T-helper 17 cell (primary cell): ENCODE results near the gene FRMD4B. TPM values are rescaled to one million over a fixed set of nuclear protein-coding genes. Genes with fewer than 3 reads are reported as not detected.
A peak's percentile ranks its signal among the peaks of the same experiment; 100 is the strongest.

Experiments
- ATAC-seq: fragments of 150-1000 bp; cut with Tn5 transposase; 2 replicates; pipeline ENCODE4 v1.10.0; 2021; ENCODE audit warnings: mild to moderate bottlenecking, moderate library complexity
- DNase-seq, 3 donors: peaks; one replicate each; pipeline versions ENCODE4 v3.0.0 to v3.0.0-alpha.2; 2020 to 2021
- H3K9me3 ChIP-seq: one replicate; pipeline ENCODE4 v1.7.0; 2013; ENCODE audit warnings: low read length, mild to moderate bottlenecking; ENCODE audit not compliant: control insufficient read depth, poor library complexity, severe bottlenecking
- H3K27ac Mint-ChIP-seq: one replicate; pipeline ENCODE4 v1.8.0; 2022; ENCODE audit warnings: mild to moderate bottlenecking, moderate library complexity, mixed read lengths
- H3K27me3 Mint-ChIP-seq: one replicate; pipeline ENCODE4 v1.8.0; 2022; ENCODE audit warnings: mixed read lengths
- H3K36me3 Mint-ChIP-seq: one replicate; pipeline ENCODE4 v1.8.0; 2022; ENCODE audit warnings: low read depth, mixed read lengths
- H3K4me1 Mint-ChIP-seq: one replicate; pipeline ENCODE4 v1.8.0; 2022; ENCODE audit warnings: mild to moderate bottlenecking, mixed read lengths
- H3K4me3 Mint-ChIP-seq: one replicate; pipeline ENCODE4 v1.8.0; 2022; ENCODE audit warnings: mild to moderate bottlenecking, moderate library complexity, mixed read lengths
- total RNA-seq, 4 donors: library from RNA in 2 of 4; stranded (reverse) in 2 of 4; gene quantifications; one replicate each; pipeline ENCODE4 v1.2.3 and lab custom pipeline; 2022 to 2026

Gene FRMD4B
- total RNA-seq, 2 donors from 2014 or later = 25.6 to 36.6 TPM

DNA sequence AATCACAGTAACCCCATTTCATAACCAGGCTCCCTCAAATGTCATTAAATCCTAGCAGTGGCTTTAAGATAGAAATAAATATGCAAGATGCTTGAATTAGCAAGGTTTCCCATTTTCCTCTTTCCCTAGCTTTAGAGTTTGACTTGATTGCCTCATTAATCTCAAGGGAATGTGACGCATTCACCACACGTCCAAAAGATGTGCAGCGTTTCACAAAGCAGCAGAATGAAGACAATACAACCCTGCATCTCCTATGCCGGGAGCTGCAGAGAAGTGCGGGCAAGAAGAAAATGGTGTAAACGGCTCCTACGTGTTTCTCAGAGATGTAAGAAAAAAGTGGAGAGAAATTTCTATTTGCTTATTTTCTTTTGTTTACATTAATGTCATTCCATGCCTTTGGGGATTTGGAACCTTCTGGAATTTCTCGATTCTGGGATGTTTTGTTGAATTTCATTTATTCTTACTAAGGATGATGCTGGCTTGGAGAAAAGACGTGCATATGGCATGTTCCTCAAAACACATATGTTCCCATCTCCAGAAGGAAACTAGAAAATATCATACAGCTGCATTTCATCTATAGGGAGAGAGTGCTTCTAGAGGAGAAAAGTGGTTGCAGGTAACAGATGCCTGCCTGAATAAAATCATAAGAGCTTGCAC, 27.8 kb upstream of the FRMD4B start:
- Mint-ChIP-seq H3K4me3 (no peak overlapping the region), H3K27ac (no peak overlapping the region), H3K27me3 (peaks cover 27% of the 10 kb centered on the region), H3K4me1 (peaks cover 9% of the 10 kb centered on the region), H3K36me3 (peaks cover 3% of the 10 kb centered on the region)
- DNase-seq = no peak
- no peak for ATAC-seq
- no peaks in the 10 kb centered on the region for H3K9me3 ChIP-seq

DNA sequence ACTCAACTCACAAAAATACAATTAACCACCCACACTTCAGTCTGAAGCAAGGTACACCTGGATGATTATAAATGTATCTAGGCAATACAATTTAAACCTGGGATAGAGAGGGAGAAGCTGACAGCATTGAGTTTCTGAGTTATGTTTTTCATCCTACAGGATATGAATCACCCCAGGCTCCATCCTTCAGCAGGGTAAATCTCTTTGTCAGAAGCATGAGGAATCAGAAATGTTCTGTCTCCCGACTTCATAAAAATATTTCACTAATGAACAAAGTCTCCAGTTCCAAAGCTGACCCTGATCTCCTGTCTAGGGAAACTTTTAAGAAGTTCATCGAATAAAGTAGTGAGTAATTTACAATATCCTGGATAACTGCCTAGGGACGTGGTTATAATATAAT, 25.5 kb upstream of the FRMD4B start:
- ATAC-seq = no peak
- no peak overlapping the region for H3K27ac Mint-ChIP-seq
- peaks cover 9% of the 10 kb centered on the region for H3K4me1 Mint-ChIP-seq
- peaks cover 5% of the 10 kb centered on the region for H3K36me3 Mint-ChIP-seq
- H3K4me3 Mint-ChIP-seq = no peak overlapping the region
- peaks cover 37% of the 10 kb centered on the region for H3K27me3 Mint-ChIP-seq
- DNase-seq = no peak
- H3K9me3 ChIP-seq = no peaks in the 10 kb centered on the region

DNA sequence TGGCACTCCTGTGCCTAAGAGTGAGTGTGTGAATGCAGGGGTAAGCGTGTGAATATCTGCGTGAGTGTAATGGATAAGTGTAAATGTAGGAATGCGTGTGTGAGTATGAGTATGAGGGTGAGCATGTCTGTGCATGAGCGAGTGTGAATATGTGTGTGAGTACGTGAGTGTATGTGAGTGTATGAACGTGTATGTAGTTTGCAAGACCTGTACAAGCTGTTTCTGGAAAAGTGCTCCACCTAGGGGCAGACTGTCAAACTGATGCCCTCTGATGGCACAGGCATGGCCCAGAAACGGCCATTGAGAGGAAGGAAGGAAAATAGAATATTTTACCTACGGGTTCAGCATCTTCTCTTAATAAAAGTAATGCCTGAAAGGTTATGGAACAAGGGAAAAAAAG, 24.4 kb upstream of the FRMD4B start:
- peak; percentile 89 for ATAC-seq
- H3K4me1 Mint-ChIP-seq = peaks cover 9% of the 10 kb centered on the region
- DNase-seq = peak; percentile 16 to 47 (median 22)
- H3K27me3 Mint-ChIP-seq = peaks cover 40% of the 10 kb centered on the region
- H3K4me3 Mint-ChIP-seq = no peak overlapping the region
- no peak overlapping the region for H3K27ac Mint-ChIP-seq
- peaks cover 5% of the 10 kb centered on the region for H3K36me3 Mint-ChIP-seq
- no peaks in the 10 kb centered on the region for H3K9me3 ChIP-seq

DNA sequence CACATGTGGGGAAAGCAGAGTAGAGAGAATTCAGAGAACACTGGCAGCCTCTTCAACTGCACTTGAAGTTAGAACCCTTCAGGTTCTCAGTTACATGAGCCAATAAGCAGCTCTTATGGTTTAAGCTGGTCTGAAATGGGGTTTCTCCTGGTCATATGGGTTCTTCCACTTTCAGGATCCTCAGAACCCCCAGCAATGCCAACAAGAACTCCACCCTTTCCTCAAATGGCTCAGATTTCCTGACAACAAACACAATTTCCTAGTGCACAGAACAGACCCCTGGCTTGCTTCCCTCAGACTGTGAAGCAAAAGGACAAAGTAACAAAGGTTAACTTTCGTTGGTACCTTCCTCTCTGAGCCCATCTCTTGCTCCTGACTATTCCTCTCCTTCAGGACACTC, 23.9 kb upstream of the FRMD4B start:
- ATAC-seq = no peak
- peaks cover 5% of the 10 kb centered on the region for H3K36me3 Mint-ChIP-seq
- no peak for DNase-seq
- H3K4me3 Mint-ChIP-seq = no peak overlapping the region
- peaks cover 9% of the 10 kb centered on the region for H3K4me1 Mint-ChIP-seq
- no peak overlapping the region for H3K27ac Mint-ChIP-seq
- no peaks in the 10 kb centered on the region for H3K9me3 ChIP-seq
- H3K27me3 Mint-ChIP-seq = peaks cover 40% of the 10 kb centered on the region

DNA sequence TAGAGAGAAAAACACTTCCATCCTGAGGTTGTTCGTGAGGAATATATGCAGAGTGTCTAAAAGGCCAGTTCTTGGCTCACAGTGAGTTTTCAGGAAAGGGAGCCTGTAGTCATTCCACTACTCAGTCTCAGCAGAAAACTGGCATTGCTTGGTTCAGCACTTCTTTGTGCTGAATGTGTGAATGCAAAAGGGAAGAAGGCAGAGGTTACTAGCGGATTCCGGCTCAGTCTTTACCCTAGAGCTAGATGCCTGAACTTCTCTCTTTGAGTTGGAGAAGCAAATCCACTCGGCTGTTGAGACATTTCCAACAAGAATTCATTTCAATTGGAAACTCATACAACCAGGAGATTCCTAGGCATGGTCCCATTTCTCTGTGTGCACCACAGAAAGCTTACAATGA, 23.1 kb upstream of the FRMD4B start:
- DNase-seq (no peak), ATAC-seq (no peak)
- Mint-ChIP-seq H3K27me3 (peaks cover 40% of the 10 kb centered on the region), H3K27ac (no peak overlapping the region), H3K4me1 (peaks cover 8% of the 10 kb centered on the region), H3K4me3 (no peak overlapping the region), H3K36me3 (peaks cover 5% of the 10 kb centered on the region)
- no peaks in the 10 kb centered on the region for H3K9me3 ChIP-seq

DNA sequence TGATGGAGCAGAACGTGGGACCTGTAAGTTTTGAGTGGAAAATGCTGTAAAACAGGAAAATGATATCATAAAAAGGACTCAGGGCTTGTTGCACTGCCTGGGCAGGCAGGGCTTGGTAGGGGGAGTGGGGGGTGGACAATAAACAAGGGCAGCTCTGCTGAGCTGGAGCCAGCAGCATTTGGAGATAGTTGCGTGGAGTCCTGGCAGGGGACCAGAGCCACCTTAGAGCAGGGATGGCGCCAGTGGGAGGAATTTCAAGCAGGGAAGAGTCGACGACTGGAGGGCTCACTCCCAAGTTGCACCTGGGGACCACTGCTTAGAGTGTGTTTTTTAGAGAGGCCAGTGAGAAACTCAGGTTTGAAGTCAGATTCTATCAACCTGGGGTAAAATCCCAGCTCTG, 22.7 kb upstream of the FRMD4B start:
- H3K9me3 ChIP-seq = no peaks in the 10 kb centered on the region
- H3K36me3 Mint-ChIP-seq = peaks cover 5% of the 10 kb centered on the region
- ATAC-seq (no peak), DNase-seq (no peak)
- H3K27me3 Mint-ChIP-seq = peaks cover 39% of the 10 kb centered on the region
- H3K27ac Mint-ChIP-seq = no peak overlapping the region
- H3K4me1 Mint-ChIP-seq = peaks cover 6% of the 10 kb centered on the region
- no peak overlapping the region for H3K4me3 Mint-ChIP-seq

DNA sequence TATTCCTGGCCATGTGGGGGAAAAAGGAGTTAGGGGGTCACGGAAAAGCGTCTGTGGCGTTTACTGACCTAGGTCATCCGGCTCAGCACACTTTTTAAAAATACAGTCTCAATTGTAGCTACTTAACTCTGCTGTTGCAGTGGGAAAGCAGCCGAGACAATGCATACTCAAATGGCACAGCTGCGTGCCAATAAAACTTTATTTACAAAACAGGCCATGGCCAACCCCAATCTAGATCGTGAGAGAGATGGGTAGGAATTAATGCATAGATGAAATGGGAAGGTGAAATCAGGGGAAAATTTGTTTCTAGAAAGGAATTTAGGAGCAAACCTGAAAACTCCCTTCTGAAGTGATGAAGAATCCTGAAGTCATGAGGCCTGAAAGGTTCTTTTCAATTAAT, 22.0 kb upstream of the FRMD4B start:
- Mint-ChIP-seq H3K4me3 (no peak overlapping the region), H3K4me1 (peaks cover 6% of the 10 kb centered on the region), H3K27me3 (peaks cover 33% of the 10 kb centered on the region), H3K36me3 (peaks cover 5% of the 10 kb centered on the region), H3K27ac (no peak overlapping the region)
- no peaks in the 10 kb centered on the region for H3K9me3 ChIP-seq
- ATAC-seq (no peak), DNase-seq (no peak)

DNA sequence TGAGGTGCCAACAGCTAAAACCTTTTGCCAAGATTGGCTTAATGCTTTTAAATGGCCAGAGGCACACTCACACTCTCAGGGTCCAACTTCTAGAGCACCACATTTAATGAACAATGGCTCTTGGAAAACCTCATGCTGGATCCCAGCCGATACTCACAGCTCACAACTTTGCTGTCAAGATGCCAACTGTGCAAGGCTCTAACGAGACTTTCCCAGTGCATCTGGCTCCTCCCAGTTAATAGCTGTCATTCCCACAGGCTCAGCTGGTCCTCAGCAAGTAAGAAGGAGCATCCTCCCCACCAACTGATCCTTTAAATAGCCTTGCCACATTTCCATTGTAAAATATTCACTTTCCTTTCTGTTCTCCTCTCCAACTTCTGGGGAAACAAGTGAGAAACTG, 20.3 kb upstream of the FRMD4B start:
- ATAC-seq (no peak), DNase-seq (no peak)
- H3K9me3 ChIP-seq = no peaks in the 10 kb centered on the region
- Mint-ChIP-seq H3K27me3 (peaks cover 40% of the 10 kb centered on the region), H3K4me3 (no peak overlapping the region), H3K27ac (no peak overlapping the region), H3K4me1 (peaks cover 6% of the 10 kb centered on the region), H3K36me3 (peaks cover 5% of the 10 kb centered on the region)

DNA sequence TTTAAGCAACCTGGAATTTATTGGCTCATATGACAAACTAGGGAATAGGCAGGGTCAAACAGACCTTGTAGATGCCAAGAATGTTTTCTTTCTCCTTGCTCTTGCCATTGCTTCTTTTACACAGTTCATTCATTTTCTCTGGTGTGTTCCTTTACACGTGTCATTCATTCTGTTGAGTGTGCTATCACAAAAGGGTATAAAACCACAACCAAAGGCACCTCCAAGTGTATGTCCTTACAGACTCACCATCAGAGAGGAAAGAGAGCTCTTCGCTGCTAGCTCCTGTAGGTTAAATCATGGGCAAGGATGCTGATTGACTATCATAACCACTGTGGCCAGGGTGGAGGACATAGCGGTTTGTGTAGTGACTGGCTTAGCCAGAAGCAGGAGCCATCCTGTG, 19.2 kb upstream of the FRMD4B start:
- H3K9me3 ChIP-seq = no peaks in the 10 kb centered on the region
- Mint-ChIP-seq H3K4me3 (no peak overlapping the region), H3K36me3 (peaks cover 2% of the 10 kb centered on the region), H3K27me3 (peaks cover 39% of the 10 kb centered on the region), H3K27ac (no peak overlapping the region), H3K4me1 (peaks cover 2% of the 10 kb centered on the region)
- ATAC-seq = no peak
- no peak for DNase-seq

DNA sequence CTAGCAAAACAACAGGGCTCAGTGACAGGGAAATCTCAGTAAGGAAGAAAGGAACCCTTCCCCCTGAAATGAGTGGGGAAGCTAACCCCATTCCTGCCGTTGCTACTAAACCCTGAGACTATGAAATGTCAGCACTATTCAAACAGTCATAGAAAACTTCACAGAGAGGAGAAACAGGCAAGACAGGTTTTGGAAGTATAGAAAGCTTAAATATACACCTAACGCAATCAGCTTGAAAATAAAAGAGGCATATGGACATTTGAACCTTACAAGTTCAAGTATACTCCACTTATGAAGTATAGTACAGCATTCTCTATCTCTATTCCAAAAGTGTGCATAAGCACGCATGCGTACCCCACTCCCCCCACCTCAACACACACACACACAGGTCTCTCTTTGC, 17.6 kb upstream of the FRMD4B start:
- H3K27ac Mint-ChIP-seq = no peak overlapping the region
- H3K4me1 Mint-ChIP-seq = no peaks in the 10 kb centered on the region
- no peaks in the 10 kb centered on the region for H3K9me3 ChIP-seq
- peaks cover 31% of the 10 kb centered on the region for H3K27me3 Mint-ChIP-seq
- H3K36me3 Mint-ChIP-seq = peaks cover 2% of the 10 kb centered on the region
- H3K4me3 Mint-ChIP-seq = no peak overlapping the region
- DNase-seq = no peak
- no peak for ATAC-seq

DNA sequence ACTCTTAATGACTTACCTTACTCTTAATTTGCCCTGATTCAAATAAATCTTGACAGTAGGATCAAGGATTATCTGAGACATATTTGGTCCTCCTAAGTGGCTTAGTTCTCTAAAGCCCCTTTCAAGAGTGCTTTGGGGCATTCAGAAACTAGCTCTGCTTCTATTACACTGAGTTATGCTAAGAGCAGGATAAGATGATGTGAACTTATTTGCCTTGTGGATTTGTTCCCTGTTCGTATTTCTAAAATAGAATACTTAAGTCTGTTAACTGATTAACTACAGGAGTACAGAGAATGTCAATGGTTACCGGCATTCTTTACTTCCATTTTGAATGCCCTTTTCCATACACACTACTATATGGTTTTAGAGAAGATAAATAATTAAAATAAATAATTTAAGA, 14.8 kb upstream of the FRMD4B start:
- Mint-ChIP-seq H3K4me3 (no peak overlapping the region), H3K36me3 (no peaks in the 10 kb centered on the region), H3K4me1 (no peaks in the 10 kb centered on the region), H3K27ac (no peak overlapping the region), H3K27me3 (peaks cover 29% of the 10 kb centered on the region)
- ATAC-seq (no peak), DNase-seq (no peak)
- H3K9me3 ChIP-seq = no peaks in the 10 kb centered on the region

DNA sequence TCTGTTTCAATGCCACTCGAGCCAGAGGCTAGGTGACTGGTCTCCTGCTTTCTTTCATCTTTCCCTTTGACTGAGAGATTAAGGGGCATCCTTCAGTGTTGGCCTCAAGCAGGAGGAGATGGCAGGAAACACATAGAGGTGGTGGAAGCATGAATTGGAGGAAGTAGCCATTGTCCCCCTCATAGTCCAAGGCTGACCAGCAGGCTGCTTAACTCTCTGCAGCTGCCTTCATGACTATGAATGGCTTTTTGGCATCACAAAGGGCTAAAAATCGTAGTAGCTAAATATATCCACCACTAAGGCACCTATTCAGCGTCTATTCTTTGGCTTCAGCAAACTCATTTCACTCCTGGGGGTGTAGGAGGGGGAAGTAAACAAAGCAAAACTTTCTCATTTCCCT, 7.0 kb upstream of the FRMD4B start:
- Mint-ChIP-seq H3K4me1 (no peaks in the 10 kb centered on the region), H3K36me3 (peaks cover 4% of the 10 kb centered on the region), H3K4me3 (no peak overlapping the region), H3K27ac (no peak overlapping the region), H3K27me3 (peaks cover 67% of the 10 kb centered on the region)
- DNase-seq (no peak), ATAC-seq (no peak)
- H3K9me3 ChIP-seq = no peaks in the 10 kb centered on the region

DNA sequence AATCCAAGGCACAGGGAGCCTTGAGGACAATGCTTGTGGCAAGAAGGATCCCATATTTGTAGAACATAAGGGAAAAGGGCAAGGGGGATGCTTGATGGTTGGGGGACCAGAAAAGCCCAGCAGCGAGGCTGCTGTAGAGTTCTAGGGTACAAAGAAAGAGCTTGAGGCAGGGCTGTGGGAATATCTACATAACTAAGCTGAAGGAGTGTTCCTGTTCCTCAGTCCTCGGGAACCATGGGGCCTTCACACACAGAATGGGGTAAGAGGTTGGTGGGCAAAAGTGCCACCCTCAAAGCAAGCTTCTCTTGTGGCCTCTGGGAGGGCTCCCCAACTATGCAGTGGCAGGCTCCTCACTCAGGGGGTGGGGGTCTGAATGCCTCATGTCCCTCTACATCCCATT, 6.5 kb upstream of the FRMD4B start:
- Mint-ChIP-seq H3K4me3 (no peak overlapping the region), H3K27ac (no peak overlapping the region), H3K4me1 (no peaks in the 10 kb centered on the region), H3K27me3 (peaks cover 72% of the 10 kb centered on the region), H3K36me3 (peaks cover 4% of the 10 kb centered on the region)
- DNase-seq (no peak), ATAC-seq (no peak)
- H3K9me3 ChIP-seq = no peaks in the 10 kb centered on the region

DNA sequence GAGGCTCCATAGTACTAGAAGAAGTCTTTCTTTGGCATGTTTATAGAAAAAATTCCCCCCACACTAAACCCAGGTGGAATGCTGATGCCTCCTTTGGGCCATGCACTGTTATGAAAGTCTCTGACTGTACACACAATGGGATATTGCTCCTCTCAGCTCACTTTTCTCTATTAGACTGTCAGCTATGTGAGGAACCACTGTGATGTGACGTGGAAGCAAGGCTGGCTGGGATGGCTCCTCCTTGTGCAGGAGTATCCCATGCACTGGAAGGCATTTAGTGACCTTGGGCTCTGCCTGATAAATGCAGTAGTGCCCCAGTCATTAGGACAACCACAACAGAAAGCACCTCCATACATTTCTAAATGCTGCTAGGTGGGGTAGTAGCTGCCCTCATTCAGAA, 5.7 kb upstream of the FRMD4B start:
- no peak for ATAC-seq
- Mint-ChIP-seq H3K27ac (no peak overlapping the region), H3K36me3 (peaks cover 4% of the 10 kb centered on the region), H3K4me3 (no peak overlapping the region), H3K4me1 (no peaks in the 10 kb centered on the region), H3K27me3 (peaks cover 74% of the 10 kb centered on the region)
- no peaks in the 10 kb centered on the region for H3K9me3 ChIP-seq
- DNase-seq = no peak
